Measurements from ENCODE around the gene CHRDL2.

GRCh38 chr11:74756571-74756970 is 25.3 kb upstream of the CHRDL2 start:
- TF ChIP-seq POLR2AphosphoS5 (IDR thresholded peaks at IDR 0.05; ENCODE audit: borderline replicate concordance, low read depth, low read length), result no peak
- TF ChIP-seq EZH2 (IDR thresholded peaks at IDR 0.05), result no peak
